Hypothalamus (tissue), 51 donors: ENCODE results near the gene MIA2.
"Not testable (repeated sequence)": the region's sequence is repeated elsewhere in the genome, so short reads cannot be mapped to it uniquely, and the experiment has no call there.

Experiments
- DNase-seq, 51 donors: peaks; one replicate each; lab custom pipeline; 2025; lab: John Stamatoyannopoulos, UW

MIA2 gene, protein sequence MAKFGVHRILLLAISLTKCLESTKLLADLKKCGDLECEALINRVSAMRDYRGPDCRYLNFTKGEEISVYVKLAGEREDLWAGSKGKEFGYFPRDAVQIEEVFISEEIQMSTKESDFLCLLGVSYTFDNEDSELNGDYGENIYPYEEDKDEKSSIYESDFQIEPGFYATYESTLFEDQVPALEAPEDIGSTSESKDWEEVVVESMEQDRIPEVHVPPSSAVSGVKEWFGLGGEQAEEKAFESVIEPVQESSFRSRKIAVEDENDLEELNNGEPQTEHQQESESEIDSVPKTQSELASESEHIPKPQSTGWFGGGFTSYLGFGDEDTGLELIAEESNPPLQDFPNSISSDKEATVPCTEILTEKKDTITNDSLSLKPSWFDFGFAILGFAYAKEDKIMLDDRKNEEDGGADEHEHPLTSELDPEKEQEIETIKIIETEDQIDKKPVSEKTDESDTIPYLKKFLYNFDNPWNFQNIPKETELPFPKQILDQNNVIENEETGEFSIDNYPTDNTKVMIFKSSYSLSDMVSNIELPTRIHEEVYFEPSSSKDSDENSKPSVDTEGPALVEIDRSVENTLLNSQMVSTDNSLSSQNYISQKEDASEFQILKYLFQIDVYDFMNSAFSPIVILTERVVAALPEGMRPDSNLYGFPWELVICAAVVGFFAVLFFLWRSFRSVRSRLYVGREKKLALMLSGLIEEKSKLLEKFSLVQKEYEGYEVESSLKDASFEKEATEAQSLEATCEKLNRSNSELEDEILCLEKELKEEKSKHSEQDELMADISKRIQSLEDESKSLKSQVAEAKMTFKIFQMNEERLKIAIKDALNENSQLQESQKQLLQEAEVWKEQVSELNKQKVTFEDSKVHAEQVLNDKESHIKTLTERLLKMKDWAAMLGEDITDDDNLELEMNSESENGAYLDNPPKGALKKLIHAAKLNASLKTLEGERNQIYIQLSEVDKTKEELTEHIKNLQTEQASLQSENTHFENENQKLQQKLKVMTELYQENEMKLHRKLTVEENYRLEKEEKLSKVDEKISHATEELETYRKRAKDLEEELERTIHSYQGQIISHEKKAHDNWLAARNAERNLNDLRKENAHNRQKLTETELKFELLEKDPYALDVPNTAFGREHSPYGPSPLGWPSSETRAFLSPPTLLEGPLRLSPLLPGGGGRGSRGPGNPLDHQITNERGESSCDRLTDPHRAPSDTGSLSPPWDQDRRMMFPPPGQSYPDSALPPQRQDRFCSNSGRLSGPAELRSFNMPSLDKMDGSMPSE (N-terminal part only)

DNA sequence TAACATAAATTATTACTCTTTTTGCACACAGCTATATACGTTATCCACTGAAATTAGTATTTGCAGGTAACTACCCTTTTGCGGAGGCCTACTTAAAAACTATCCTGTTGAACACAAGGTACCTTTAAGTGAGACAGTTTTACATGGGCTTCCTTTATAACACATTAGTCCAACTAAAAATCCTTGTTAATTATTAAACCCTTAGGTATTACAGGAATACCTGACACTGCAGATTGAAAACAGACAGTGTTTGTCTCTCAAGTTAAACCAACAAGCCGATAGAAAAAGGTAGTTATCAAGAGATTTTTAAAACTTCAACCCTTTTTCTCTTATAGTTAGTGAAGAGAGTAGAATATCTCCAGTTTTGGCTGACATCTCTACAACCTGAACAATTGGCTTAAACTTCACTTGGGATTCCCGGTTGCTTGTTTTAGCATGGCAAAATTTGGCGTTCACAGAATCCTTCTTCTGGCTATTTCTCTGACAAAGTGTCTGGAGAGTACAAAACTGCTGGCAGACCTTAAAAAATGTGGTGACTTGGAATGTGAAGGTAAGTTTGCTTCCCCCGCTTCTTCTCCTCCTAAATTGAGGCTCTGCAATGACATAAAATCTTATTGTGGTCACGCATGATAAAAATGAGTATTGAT lies at the start of gene MIA2:
TSS of gene MIA2 (plus strand) at position 236 of the 647 bp plus-strand sequence. CDS start at position 436, 200 bp downstream.
- DNase-seq = no peak

DNA sequence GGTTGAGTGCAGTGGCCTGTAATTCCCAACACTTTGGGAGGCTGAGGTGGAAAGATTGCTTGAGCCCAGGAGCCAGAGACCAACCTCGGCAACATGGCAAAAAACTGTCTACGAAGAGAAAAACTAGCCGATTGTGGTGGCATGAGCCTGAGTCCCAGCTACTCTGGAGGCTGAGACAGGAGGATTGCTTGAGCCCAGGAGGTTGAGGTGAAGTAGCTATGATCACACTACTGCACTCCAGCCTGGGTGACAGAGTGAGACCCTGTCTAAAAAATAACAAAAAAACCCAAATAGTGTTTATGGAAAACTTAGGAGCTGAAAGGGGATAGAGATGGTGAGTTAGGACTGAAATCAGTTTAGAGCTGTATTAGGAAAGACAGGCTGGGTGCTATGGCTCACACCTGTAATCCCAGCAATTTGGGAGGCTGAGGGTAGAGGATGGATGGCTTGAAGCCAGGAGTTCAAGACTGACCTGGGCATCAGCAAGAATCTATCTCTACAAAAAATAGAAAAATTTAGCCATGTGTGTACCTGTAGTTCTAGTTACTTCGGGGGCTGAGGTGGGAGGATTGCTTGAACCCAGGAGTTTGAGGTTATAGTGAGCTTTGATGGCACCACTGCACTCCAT lies 49.0 kb upstream of the MIA2 start:
- DNase-seq = no peak

DNA sequence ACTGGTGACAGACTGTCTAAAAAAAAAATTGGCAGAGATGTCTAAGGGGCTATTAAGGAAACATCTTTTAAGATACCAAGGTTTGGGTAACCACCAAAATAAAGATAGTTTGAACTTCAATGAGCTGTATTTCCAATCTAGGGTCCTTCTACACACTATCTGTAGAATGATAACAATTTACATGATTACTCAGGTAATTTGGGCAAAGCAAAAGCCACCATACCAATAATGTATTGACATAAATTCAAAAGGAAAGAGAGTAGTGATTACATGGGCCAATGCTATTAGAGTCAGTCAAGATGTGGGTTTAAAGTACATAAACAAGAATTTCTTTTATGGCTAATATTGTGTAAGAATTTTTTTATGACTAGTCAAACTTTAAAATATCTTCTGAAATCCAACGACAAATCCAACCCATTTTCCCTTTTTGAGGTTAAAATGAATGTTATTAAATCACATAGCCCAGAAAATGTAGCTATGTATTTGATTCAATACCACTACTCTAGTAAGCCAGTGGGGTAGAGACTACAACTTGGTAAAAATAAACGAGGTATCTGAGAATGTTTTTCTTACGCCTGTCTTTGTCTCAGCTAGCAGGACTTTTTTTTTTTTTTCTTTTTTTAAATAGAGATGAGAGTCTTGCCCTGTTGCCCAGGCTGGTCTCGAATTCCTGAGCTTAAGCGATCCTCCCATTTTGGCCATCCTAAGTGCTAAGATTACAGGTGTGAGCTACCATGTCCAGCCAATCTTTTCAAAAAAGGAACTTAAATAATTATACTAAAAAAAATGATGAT lies 48.3 kb upstream of the MIA2 start:
- no peak for DNase-seq

DNA sequence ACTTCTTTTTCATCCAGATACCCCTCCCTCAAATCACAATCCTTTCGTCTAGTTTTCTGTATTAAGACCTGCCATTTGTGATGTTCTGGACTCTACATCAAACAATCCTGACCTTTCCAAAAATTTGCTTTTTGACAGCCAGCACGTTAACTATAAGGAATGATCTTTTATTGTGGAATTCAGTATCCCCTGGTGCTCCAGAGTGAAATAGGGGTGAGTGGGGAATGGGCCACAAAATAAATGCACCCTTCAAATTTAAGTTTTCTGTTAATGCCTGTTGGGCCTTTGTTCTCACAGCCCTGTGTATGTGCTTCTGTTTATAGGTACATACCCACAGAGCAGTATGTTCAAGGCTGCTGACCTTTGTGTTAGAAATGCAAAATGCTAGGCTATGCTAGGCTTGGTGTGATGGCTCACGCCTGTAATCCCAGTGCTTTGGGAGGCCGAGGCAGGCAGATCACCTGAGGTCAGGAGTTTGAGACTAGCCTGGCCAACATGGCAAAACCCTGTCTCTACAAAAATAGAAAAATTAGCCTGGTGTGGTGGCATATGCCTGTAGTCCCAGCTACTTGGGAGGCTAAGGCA lies 46.7 kb upstream of the MIA2 start:
- no peak for DNase-seq

DNA sequence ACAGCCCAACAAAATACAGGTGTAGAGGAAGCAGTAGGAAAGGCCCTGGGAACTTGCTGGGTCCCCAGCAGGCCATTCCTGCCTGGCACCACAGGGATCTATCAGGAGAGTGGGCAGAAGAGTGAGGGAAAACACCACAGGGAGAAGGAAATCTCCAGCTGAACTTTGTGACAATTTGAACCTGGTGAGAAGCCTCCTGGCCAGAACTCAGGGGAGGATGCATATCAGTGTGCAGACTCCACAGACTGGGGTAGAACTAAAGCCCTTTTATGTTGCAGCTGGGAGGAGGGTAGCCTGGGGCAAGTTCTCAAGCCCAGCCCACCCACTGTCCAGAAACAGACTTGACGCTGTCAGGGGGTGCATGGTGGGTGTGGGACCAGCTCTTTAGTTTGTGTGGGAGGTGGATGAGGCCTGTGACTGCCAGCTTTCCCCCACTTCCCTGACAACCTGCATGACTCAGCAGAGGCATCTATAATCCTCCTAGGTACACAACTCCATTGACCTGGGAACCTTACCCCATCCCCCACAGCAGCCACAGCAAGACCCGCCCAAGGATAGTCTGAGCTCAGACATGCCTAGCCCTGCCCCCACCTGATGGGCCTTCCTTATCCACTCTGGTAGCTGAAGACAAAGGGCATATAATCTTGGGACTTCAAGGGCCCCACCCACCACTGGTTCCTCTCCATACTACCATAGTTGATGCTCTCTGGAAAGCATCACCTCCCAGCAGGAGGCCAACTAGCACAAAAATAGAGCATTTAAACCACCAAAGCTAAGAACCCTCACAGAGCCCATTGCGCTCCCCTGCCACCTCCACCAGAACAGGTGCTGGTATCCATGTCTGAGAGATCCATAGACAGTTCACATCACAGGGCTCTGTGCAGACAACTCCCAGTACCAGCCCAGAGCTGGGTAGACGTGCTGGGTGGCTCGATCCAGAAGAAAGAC lies 29.8 kb upstream of the MIA2 start:
- no peak for DNase-seq

DNA sequence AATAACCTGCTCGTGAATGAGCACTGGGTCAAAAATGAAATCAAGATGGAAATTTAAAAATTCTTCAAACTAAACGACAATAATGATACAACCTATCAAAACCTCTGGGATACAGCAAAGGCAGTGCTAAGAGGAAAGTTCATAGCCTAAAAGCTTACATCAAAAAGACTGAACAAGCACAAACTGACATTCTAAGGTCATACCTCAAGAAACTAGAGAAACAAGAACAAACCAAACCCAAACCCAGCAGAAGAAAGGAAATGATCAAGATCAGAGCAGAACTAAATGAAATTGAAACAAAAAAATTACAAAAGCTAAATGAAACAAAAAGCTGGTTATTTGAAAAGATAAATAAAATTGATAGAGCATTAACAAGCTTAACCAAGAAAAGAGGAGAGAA lies 26.3 kb upstream of the MIA2 start:
- DNase-seq = not testable (repeated sequence)

DNA sequence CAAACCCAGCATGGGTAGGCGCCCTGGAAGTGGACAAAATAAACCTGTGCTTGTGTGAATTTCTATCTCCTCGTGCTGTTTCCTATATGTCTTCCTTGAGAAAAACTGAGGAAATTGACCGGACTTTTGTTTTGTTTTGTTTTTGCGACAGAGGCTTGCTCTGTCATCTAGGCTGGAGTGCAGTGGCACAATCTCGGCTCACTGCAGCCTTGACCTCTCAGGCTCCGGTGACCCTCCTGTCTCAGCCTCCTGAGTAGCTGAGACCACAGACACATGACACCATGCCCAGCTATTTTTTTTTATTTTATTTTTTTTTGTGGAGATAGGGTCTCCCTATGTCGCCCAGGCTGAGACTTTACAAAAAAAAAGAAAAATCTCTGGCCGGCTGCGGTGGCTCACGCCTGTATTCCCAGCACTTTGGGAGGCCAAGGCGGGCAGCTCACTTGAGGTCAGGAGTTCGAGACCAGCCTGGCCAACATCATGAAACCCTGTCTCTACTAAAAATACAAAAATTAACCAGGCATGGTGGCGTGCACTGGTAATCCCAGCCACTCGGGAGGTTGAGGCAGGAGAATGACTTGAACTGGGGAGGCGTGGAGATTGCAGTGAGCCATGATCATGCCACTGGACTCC lies 22.5 kb upstream of the MIA2 start:
- no peak for DNase-seq

DNA sequence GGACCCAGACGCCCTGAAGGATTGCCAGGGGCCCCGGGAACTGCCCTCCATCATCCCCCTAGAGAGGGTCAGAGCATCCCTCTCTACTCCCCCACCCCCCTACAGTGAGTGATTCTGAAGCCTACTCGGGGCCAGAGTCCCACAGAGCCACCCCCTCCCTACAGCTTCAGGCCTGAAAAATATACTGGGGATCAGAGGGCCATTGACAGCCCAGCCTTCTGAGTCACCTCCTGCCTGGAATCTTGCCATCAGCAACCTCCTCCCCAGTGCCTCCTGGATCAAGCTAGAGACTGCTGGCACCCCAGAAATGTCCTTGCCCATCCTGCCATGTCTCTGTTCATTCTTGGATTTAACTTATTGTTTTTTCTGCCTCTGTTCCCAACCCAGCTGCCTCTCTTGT lies 21.7 kb upstream of the MIA2 start:
- DNase-seq = no peak

DNA sequence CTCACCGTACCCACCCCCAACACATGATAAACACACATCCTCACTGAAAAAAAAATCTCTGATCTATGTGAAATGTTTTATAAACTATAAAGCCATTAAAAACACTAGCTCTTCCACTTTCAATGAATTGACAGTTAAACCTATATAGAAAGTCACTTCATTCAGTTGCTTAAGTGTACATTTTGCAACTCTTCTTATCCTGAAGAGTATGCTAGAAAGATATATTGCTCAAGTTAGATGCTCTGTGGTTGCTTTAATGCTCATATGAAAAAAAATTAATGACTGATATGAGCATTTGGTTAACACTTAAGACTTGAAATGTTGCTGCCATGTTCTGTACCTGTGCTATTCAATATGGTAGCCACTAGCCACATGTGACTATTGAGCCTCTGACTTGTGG lies 21.0 kb upstream of the MIA2 start:
- DNase-seq = no peak

DNA sequence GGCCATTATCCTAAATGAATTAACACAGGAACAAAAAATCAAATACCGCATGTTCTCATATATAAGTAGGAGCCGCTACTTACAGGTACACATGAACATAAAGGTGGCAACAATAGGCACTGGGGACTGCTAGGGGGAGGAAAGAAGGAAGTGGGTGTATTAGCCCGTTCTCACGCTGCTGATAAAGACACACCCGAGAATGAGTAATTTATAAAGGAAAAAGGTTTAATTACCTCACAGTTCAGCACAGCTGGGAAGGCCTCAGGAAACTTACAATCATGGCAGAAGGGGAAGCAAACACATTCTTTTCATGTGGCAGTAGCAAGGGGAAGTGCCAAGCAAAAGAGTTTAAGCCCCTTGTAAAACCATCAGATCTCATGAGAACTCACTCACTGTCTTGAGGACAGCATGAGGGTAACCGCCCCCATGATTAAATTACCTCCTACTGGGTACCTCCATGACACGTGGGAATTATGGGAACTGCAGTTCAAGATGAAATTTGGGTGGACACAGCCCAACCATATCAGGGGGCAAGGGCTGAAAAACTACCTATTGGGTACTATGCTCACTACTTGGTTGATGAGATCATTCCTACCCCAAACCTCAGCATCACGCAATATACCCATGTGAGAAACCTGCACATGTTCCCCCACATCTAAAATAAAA lies 16.4 kb upstream of the MIA2 start:
- DNase-seq = no peak

DNA sequence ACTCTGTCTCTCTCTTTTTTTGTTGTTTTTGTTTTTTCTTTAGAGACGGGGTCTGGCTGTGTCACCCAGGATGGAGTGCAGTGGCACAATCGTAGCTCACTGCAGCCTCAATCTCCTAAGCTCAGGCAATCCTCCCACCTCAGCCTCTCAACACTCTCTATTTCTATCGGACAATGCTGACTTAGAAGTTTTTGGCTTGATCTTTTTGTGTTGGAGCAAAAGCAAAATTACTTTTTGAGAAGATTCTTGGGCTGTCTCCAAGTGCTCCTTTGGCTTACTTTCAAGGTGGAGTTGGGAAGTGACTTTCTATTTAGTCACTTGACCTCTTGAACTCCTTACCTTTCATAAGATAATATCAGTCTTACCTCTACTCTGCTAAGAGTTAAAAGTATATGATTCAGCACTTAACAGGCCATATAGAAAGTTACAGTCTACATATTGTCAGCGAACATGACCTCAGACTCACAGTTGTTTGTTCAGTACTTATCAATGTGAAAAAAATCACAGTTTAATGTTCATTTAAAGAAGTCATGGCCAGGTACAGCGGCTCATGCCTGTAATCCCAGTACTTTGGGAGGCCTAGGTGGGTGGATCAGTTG lies 15.4 kb upstream of the MIA2 start:
- no peak for DNase-seq

DNA sequence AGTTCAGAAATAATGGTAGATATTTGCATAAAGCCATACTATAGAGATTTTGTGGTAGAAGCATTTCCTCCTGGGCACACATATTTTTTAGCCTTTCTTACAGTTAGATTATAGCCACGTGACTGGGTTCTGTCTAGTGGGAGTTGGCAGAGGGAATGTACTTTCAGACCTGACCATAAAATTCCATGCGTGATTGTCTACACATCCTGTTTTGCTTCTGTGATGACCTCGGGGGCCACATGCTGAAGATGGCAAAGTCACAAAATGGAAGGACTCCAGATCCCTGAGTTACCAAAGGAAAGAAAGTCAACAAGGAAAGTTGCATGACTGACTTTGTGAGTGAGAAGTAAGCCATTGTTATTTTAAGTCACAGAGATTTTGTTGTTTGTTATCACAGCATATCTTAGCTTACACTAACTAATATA lies 14.6 kb upstream of the MIA2 start:
- no peak for DNase-seq

DNA sequence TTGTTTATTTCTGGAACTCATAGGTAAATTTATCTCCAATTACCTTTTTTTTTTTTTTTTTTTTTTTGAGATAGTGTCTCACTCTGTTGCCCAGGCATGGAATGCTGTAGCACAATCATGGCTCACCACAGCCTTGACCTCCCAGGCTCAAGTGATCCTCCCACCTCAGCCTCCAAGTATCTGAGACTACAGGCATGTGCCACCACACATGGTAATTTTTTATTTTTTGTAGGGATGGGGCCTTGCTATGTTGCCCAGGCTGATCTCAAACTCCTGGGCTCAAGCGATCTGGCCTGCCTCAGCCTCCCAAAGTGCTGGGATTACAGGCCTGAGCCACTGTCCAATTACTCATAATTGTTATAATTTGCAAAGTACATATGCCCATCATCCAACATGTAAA lies 13.2 kb upstream of the MIA2 start:
- not testable (repeated sequence) for DNase-seq

DNA sequence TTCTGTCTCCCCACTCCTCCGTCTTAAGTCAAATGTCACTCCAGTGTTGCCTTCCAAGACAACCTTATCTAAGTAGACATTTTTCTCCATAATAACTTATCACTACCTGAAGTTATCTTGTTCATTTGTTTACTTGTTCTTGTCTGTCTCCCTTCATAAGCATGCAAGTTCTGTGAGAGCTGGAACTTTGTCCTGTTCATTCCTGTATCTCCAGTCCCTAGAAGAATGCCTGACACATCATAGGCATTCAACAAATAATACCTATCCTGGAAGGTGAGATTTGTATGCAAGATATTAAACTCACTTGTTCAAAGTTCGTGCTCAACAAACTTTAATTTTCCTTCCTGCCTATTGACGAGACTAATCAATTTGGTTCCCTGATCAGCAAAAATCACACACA lies 5.7 kb upstream of the MIA2 start:
- DNase-seq = no peak

DNA sequence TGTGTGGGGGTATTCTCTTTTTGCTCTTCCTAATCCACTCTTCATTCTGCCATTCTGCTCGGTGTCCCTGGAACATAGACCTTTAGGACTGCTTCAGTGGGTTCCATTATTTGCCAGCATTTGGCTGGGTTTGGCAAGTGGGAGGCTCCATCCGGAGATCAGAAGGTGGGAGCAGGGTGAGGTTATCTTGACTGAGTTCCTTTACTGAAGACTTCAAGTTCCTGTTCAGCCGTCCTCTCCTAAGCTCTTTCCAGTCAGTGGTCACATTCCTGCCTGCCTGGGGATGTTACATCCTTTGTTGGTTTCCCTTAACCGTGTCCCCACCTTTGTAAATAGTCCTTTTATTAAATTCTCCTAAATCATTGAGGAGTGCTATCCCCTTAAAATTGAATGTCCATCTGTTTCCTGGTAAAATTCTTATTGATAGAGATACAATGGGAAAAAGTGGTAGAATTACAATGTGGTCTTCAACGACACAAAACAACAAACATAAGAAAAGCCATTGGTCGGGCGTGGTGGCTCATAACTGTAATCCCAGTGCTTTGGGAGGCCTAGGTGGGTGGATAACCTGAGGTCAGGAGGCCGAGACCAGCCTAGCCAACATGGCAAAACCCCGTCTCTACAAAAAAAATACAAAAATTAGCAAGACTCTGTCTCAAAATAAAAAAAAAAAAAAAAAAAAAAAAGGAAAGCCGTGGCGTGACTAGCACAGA lies 5.0 kb upstream of the MIA2 start:
- no peak for DNase-seq

DNA sequence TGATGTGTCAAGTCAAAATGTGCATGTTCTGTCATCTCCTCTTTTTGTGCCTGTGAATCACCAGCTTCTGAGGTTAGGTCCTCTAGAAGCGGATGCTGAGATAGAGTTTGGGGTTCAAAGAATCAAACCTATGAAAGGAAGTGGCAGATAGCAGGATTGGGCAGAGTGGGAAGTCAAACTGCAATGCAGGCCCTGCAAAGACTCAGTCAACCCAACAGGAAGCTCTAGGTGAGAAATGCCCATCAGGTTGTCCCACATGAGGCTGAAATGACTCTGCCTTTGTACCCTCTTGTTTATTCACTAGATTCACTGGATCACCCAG lies 4.5 kb upstream of the MIA2 start:
- no peak for DNase-seq
